H1 (cell line): ENCODE measurements around the gene CD84.

ENCODE experiments used
- EP300 ChIP-seq, 2 experiments: IDR thresholded peaks; 1 replicate in 1 of 2; 2 replicates in 1 of 2; pipeline ENCODE4 v1.6.1; 2011 to 2012; ENCODE audit warnings: low read depth in 2 of 2, low read length in 2 of 2, mild to moderate bottlenecking in 2 of 2, borderline replicate concordance in 1 of 2, inconsistent platforms in 1 of 2, moderate library complexity in 1 of 2
- EZH2 ChIP-seq: fragments of 200-600 bp; sonication (generic); IDR thresholded peaks from 2 replicates; pipeline ENCODE4 v1.7.1; 2012; ENCODE audit warnings: low read depth, mild to moderate bottlenecking, moderate library complexity, low read length, inconsistent platforms; ENCODE audit not compliant: severe bottlenecking
- TF ChIP-seq, protein P1 (sequence below), 3 experiments: IDR thresholded peaks; 1 replicate in 2 of 3; 2 replicates in 1 of 3; pipeline versions ENCODE4 v1.5.1 to v1.6.1; 2011; ENCODE audit warnings: low read length in 3 of 3, mild to moderate bottlenecking in 3 of 3, inconsistent platforms in 2 of 3, low read depth in 1 of 3, moderate library complexity in 1 of 3; ENCODE audit not compliant: insufficient read depth in 1 of 3; ENCODE audit errors: control extremely low read depth in 1 of 3

- TF ChIP-seq, protein P1, sequence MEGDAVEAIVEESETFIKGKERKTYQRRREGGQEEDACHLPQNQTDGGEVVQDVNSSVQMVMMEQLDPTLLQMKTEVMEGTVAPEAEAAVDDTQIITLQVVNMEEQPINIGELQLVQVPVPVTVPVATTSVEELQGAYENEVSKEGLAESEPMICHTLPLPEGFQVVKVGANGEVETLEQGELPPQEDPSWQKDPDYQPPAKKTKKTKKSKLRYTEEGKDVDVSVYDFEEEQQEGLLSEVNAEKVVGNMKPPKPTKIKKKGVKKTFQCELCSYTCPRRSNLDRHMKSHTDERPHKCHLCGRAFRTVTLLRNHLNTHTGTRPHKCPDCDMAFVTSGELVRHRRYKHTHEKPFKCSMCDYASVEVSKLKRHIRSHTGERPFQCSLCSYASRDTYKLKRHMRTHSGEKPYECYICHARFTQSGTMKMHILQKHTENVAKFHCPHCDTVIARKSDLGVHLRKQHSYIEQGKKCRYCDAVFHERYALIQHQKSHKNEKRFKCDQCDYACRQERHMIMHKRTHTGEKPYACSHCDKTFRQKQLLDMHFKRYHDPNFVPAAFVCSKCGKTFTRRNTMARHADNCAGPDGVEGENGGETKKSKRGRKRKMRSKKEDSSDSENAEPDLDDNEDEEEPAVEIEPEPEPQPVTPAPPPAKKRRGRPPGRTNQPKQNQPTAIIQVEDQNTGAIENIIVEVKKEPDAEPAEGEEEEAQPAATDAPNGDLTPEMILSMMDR (IDR thresholded peaks at IDR 0.05; ENCODE audit: control extremely low read depth in 1 of 3, insufficient read depth in 1 of 3, low read depth in 1 of 3, low read length in 3 of 3): no peak
- TF ChIP-seq EP300 (IDR thresholded peaks at IDR 0.05; ENCODE audit: borderline replicate concordance in 1 of 2, low read depth in 2 of 2, low read length in 2 of 2): no peak
- no peak for TF ChIP-seq EZH2
These were observed 33.4 kb upstream of the CD84 start for GRCh38 chr1:160612613-160613218.
